Naive thymus-derived CD4-positive, alpha-beta T cell (primary cell): Measurements from ENCODE around the gene ADAMTS8. TPM values are rescaled to one million over a fixed set of nuclear protein-coding genes. Genes with fewer than 3 reads are reported as not detected.
A peak's percentile ranks its signal among the peaks of the same experiment; 100 is the strongest.

Source experiments
- ATAC-seq: fragments of 150-1000 bp; cut with Tn5 transposase; 2 replicates; pipeline ENCODE4 v1.10.0; 2021; ENCODE audit warnings: mild to moderate bottlenecking, moderate library complexity
- CTCF ChIA-PET: fragments of 350-600 bp; sonication (Branson Sonifier 250); formaldehyde crosslinking; loops from one replicate; lab custom pipeline; 2021; ENCODE audit warnings: antibody characterized with exemption; lab: Charles Lee
- POLR2A ChIA-PET: fragments of 350-600 bp; sonication (Branson Sonifier 250); formaldehyde crosslinking; loops from one replicate; lab custom pipeline; 2021; ENCODE audit warnings: antibody characterized with exemption, inconsistent platforms; lab: Charles Lee
- DNase-seq, 9 donors: peaks; one replicate each; pipeline versions ENCODE4 v3.0.0 to v3.0.0-alpha.2; 2020 to 2022; ENCODE audit warnings: mixed read lengths in 1 of 9
- H3K27ac ChIP-seq: one replicate; pipeline ENCODE4 v1.7.0; 2013; ENCODE audit warnings: mild to moderate bottlenecking, low read depth, low read length, moderate library complexity
- H3K27me3 ChIP-seq, 2 donors: one replicate each; pipeline ENCODE4 v1.7.0; 2013; ENCODE audit warnings: low read length in 2 of 2, mild to moderate bottlenecking in 2 of 2, moderate library complexity in 2 of 2; ENCODE audit not compliant: control insufficient read depth in 2 of 2, insufficient read depth in 2 of 2
- H3K36me3 ChIP-seq, 3 experiments: 1 replicate in 2 of 3; 2 replicates in 1 of 3; pipeline ENCODE4 v1.7.0; 2013; ENCODE audit warnings: low read length in 3 of 3, mild to moderate bottlenecking in 3 of 3, moderate library complexity in 1 of 3; ENCODE audit not compliant: insufficient read depth in 3 of 3, control insufficient read depth in 2 of 3
- H3K4me1 ChIP-seq, 2 donors: one replicate each; pipeline ENCODE4 v1.7.0; 2013; ENCODE audit warnings: low read length in 2 of 2, mild to moderate bottlenecking in 2 of 2, moderate library complexity in 1 of 2; ENCODE audit not compliant: control insufficient read depth in 2 of 2, insufficient read depth in 2 of 2
- H3K4me3 ChIP-seq: 2 replicates; pipeline ENCODE4 v1.7.0; 2013; ENCODE audit warnings: mild to moderate bottlenecking, low read length
- H3K9me3 ChIP-seq, 3 experiments: 1 replicate in 2 of 3; 2 replicates in 1 of 3; pipeline ENCODE4 v1.7.0; 2013; ENCODE audit warnings: low read length in 3 of 3; ENCODE audit not compliant: control insufficient read depth in 2 of 3
- H3K27ac Mint-ChIP-seq, 9 donors: one replicate each; pipeline ENCODE4 v1.8.0; 2020 to 2022; ENCODE audit warnings: mixed read lengths in 9 of 9, mild to moderate bottlenecking in 8 of 9, moderate library complexity in 5 of 9, inconsistent platforms in 2 of 9
- H3K27me3 Mint-ChIP-seq, 5 donors: one replicate each; pipeline ENCODE4 v1.8.0; 2021 to 2022; ENCODE audit warnings: mixed read lengths in 5 of 5, mild to moderate bottlenecking in 1 of 5
- H3K36me3 Mint-ChIP-seq, 5 donors: one replicate each; pipeline ENCODE4 v1.8.0; 2020 to 2022; ENCODE audit warnings: mixed read lengths in 5 of 5, mild to moderate bottlenecking in 3 of 5, inconsistent platforms in 1 of 5
- H3K4me1 Mint-ChIP-seq, 7 donors: one replicate each; pipeline ENCODE4 v1.8.0; 2020 to 2022; ENCODE audit warnings: mixed read lengths in 7 of 7, mild to moderate bottlenecking in 3 of 7, inconsistent platforms in 1 of 7
- H3K4me3 Mint-ChIP-seq, 10 donors: one replicate each; pipeline ENCODE4 v1.8.0; 2020 to 2022; ENCODE audit warnings: mild to moderate bottlenecking in 10 of 10, mixed read lengths in 10 of 10, moderate library complexity in 6 of 10, inconsistent platforms in 2 of 10
- H3K9me3 Mint-ChIP-seq, 11 donors: one replicate each; pipeline ENCODE4 v1.8.0; 2020 to 2022; ENCODE audit warnings: mixed read lengths in 11 of 11, mild to moderate bottlenecking in 4 of 11, inconsistent platforms in 1 of 11, moderate library complexity in 1 of 11
- intact Hi-C, 2 donors: fragments of 100-400 bp; cut with micrococcal nuclease; formaldehyde crosslinking; loops; one replicate each; pipeline ENCODE4 v1.15.1; 2023
- polyA plus RNA-seq, 2 donors: library from polyadenylated mRNA; unstranded; fragments of 300-500 nt; fragmentation: Illumina TruSeq; gene quantifications; one replicate each; pipeline ENCODE4 v1.2.3, GENCODE V29; 2021
- total RNA-seq, 6 experiments: library from RNA in 5 of 6; stranded (reverse) in 5 of 6; gene quantifications; 1 replicate in 5 of 6; 2 replicates in 1 of 6; pipeline ENCODE4 v1.2.3 and lab custom pipeline; 2021 to 2026

ADAMTS8 gene
- total and polyA plus RNA-seq, 7 experiments from 2014 or later: not detected

GRCh38 chr11:130426837-130427341 lies 1.5 kb downstream of the ADAMTS8 start:
- DNase-seq (no peak), ATAC-seq (no peak)
- H3K4me3 ChIP-seq: no peak overlapping the region
- no peak overlapping the region for H3K27ac Mint-ChIP-seq
- H3K36me3 ChIP-seq: no peaks in the 10 kb centered on the region
- H3K27ac ChIP-seq: no peak overlapping the region
- ChIA-PET POLR2A (no interaction called here), CTCF (no interaction called here)
- H3K9me3 ChIP-seq: no peaks in the 10 kb centered on the region
- H3K4me1 Mint-ChIP-seq: peaks cover 9 to 18% (median 12%) of the 10 kb centered on the region in 7 donors
- H3K27me3 Mint-ChIP-seq: peaks cover 60 to 73% (median 63%) of the 10 kb centered on the region in 5 donors
- H3K4me3 Mint-ChIP-seq: peak overlapping the region in 5 of 10 donors; percentile 9 to 78 (median 20)
- H3K9me3 Mint-ChIP-seq: no peaks in the 10 kb centered on the region
- intact Hi-C loops: no loop called here
- H3K4me1 ChIP-seq: no peaks in the 10 kb centered on the region
- no peaks in the 10 kb centered on the region for H3K27me3 ChIP-seq
- H3K36me3 Mint-ChIP-seq: no peaks in the 10 kb centered on the region

- H3K27ac ChIP-seq: no peak overlapping the region
- H3K9me3 ChIP-seq: no peaks in the 10 kb centered on the region
- Mint-ChIP-seq H3K4me1 (peaks cover 9 to 18% (median 12%) of the 10 kb centered on the region in 7 donors), H3K27me3 (peaks cover 61 to 73% (median 62%) of the 10 kb centered on the region in 5 donors), H3K9me3 (no peaks in the 10 kb centered on the region), H3K4me3 (peak overlapping the region in 1 of 10 donors; percentile 78), H3K27ac (no peak overlapping the region), H3K36me3 (no peaks in the 10 kb centered on the region)
- ATAC-seq (no peak), DNase-seq (no peak)
- H3K27me3 ChIP-seq: no peaks in the 10 kb centered on the region
- H3K4me1 ChIP-seq: no peaks in the 10 kb centered on the region
- ChIA-PET CTCF (no interaction called here), POLR2A (no interaction called here)
- intact Hi-C loops: no loop called here
- H3K36me3 ChIP-seq: no peaks in the 10 kb centered on the region
- H3K4me3 ChIP-seq: no peak overlapping the region
Measured at GRCh38 chr11:130426223-130426836, 2.1 kb downstream of the ADAMTS8 start.

GRCh38 chr11:130425156-130425555 lies 3.3 kb downstream of the ADAMTS8 start:
- Mint-ChIP-seq H3K9me3 (no peaks in the 10 kb centered on the region), H3K4me1 (peaks cover 9 to 18% (median 12%) of the 10 kb centered on the region in 7 donors), H3K27ac (no peak overlapping the region), H3K4me3 (no peak overlapping the region), H3K27me3 (peaks cover 50 to 68% (median 54%) of the 10 kb centered on the region in 5 donors), H3K36me3 (no peaks in the 10 kb centered on the region)
- intact Hi-C loops: no loop called here
- Histone ChIP-seq H3K4me1 (no peaks in the 10 kb centered on the region), H3K27me3 (no peaks in the 10 kb centered on the region), H3K4me3 (no peak overlapping the region), H3K27ac (no peak overlapping the region), H3K9me3 (no peaks in the 10 kb centered on the region), H3K36me3 (no peaks in the 10 kb centered on the region)
- ChIA-PET CTCF (interaction anchor here (0.8 kb wide), 1 partner anchor 469 kb away, joined by 3 read pairs; no protein-coding TSS in a partner anchor), POLR2A (no interaction called here)
- DNase-seq: no peak
- no peak for ATAC-seq

GRCh38 chr11:130424613-130425140 lies 3.7 kb downstream of the ADAMTS8 start:
- CTCF ChIA-PET: no interaction called here
- H3K27me3 ChIP-seq: no peaks in the 10 kb centered on the region
- Mint-ChIP-seq H3K27me3 (peaks cover 45 to 63% (median 51%) of the 10 kb centered on the region in 5 donors), H3K4me1 (peaks cover 9 to 18% (median 12%) of the 10 kb centered on the region in 7 donors), H3K9me3 (no peaks in the 10 kb centered on the region), H3K27ac (no peak overlapping the region), H3K36me3 (no peaks in the 10 kb centered on the region), H3K4me3 (no peak overlapping the region)
- DNase-seq: no peak
- intact Hi-C loops: no loop called here
- no peak for ATAC-seq
- POLR2A ChIA-PET: no interaction called here
- H3K36me3 ChIP-seq: no peaks in the 10 kb centered on the region
- no peak overlapping the region for H3K27ac ChIP-seq
- no peak overlapping the region for H3K4me3 ChIP-seq
- H3K4me1 ChIP-seq: no peaks in the 10 kb centered on the region
- no peaks in the 10 kb centered on the region for H3K9me3 ChIP-seq

GRCh38 chr11:130423541-130424142 lies 4.8 kb downstream of the ADAMTS8 start:
- Histone ChIP-seq H3K36me3 (no peaks in the 10 kb centered on the region), H3K4me1 (no peaks in the 10 kb centered on the region), H3K4me3 (no peak overlapping the region), H3K9me3 (no peaks in the 10 kb centered on the region), H3K27ac (no peak overlapping the region), H3K27me3 (no peaks in the 10 kb centered on the region)
- no peak overlapping the region for H3K4me3 Mint-ChIP-seq
- ATAC-seq (no peak), DNase-seq (no peak)
- CTCF ChIA-PET: no interaction called here
- intact Hi-C loops: no loop called here
- no peak overlapping the region for H3K27ac Mint-ChIP-seq
- H3K4me1 Mint-ChIP-seq: peaks cover 3 to 10% (median 7%) of the 10 kb centered on the region in 7 donors
- H3K9me3 Mint-ChIP-seq: no peaks in the 10 kb centered on the region
- POLR2A ChIA-PET: no interaction called here
- peaks cover 35 to 53% (median 41%) of the 10 kb centered on the region in 5 donors for H3K27me3 Mint-ChIP-seq
- H3K36me3 Mint-ChIP-seq: no peaks in the 10 kb centered on the region

- Histone ChIP-seq H3K4me1 (no peaks in the 10 kb centered on the region), H3K36me3 (no peaks in the 10 kb centered on the region), H3K4me3 (no peak overlapping the region), H3K27me3 (no peaks in the 10 kb centered on the region), H3K9me3 (no peaks in the 10 kb centered on the region), H3K27ac (no peak overlapping the region)
- intact Hi-C loops: no loop called here
- DNase-seq: no peak
- ChIA-PET CTCF (no interaction called here), POLR2A (no interaction called here)
- Mint-ChIP-seq H3K27ac (no peak overlapping the region), H3K4me1 (peaks cover 0 to 8% (median 5%) of the 10 kb centered on the region in 7 donors), H3K27me3 (peaks cover 31 to 50% (median 39%) of the 10 kb centered on the region in 5 donors), H3K4me3 (no peak overlapping the region), H3K36me3 (no peaks in the 10 kb centered on the region), H3K9me3 (no peaks in the 10 kb centered on the region)
- no peak for ATAC-seq
Measured at GRCh38 chr11:130422251-130422995, 6.0 kb downstream of the ADAMTS8 start.
